ENCODE results near the gene PPP2R2B. TPM values are rescaled to one million over a fixed set of nuclear protein-coding genes. Genes with fewer than 3 reads are reported as not detected.

Gene PPP2R2B
- total RNA-seq = 0.48 and 0.64 TPM in 2 replicates

DNA sequence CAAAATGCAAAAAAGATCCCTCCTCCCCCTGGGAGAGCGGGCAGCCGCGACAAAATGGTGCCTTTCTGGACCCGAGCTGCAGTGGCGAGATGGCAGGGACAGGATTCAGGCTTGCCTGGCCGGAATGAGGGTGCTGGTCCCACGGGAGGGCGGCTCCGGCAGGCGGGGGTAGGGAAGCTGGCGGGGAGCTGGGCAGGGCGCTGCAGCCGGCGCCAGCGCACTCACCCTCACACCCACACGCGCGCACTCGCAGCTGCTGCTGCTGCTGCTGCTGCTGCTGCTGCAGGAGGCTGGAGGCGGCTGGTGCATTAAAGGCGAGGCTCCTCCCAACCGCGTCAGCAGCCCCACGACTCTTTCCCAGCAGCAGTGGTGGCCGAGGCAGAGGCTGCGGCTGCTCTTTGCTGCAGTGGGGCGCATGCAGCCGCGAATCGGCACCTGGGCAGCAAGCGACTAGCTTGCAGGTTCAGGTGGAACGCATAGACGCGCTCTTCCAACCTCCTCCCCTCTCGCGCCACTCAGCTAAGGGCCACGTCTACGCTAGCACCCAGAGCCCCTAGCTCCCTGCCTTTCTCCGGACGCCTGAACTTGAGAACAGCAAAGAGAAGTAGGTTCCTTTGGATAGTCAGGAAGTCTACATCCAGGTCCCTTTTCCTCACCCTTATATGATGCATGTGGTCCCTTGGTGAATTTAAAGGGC is at the start of gene PPP2R2B:
TSS of gene PPP2R2B (minus strand) at position 282 of the 697 bp plus-strand sequence.

Data from tracheal epithelial cell (primary cell).